HG03135 (cell line): ENCODE measurements around the gene COL26A1.

Source experiments
- ATAC-seq: cut with Tn5 transposase; IDR thresholded peaks from one replicate; pipeline ENCODE4 v1.9.1; 2021; ENCODE audit warnings: mild to moderate bottlenecking, moderate library complexity; ENCODE audit not compliant: unreplicated experiment

Gene COL26A1

DNA sequence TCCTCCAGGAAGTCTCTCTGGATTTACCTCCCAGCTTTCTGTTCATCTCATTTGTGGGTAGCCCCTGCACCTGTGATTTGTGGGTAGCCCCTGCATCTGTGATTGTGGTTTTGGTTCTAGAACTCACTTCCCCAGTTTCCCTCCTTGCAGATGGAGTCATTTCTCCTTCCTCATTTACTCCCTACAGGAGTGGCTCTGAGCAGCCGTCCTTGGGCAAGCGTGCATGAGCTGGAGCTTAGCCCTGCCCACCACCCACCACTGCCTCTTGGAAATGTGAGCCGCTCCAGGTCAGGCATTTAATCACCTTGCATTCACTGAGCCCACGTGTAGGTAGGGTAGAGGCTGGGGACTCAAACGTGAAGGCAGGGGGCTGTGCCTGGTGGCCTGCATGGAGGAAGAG, 8.2 kb downstream of the COL26A1 start:
- no peak for ATAC-seq

DNA sequence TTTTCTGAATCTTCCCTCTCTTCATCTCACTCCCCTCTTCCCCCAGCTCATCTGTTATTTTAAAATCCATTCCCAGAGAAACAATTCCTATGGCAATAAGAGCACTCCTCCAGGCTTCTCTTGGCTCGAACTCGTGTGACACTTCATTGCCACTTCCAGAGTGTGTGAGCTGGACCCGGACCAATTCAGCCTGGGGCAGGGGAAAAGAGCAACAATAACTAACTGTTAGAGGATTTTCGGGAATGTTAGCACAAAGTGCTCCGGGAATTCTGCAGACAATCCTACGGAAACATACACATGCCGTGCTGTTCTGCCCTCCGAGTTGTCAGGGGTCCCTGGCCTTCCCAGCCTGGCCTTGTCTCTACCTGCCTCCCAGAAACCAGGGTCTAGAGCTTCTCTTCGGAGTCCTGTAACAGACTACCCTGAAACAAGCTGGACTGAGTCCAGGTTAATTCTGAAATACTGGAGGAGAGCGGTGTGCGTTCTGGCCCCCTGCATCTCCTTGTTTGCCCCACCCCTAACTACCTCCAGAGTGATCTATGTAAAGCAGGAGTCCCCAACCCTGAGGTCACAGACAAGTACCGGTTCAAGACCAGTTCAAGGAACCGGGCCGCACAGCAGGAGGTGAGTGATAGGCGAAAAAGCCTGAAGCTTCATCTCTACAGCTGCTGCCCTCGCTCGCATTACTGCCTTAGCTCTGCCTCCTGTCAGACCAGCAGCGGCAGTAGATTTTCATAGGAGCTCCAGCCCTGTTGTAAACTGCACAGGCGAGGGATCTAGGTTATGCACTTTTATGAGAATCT, 11.3 kb downstream of the COL26A1 start:
- no peak for ATAC-seq

DNA sequence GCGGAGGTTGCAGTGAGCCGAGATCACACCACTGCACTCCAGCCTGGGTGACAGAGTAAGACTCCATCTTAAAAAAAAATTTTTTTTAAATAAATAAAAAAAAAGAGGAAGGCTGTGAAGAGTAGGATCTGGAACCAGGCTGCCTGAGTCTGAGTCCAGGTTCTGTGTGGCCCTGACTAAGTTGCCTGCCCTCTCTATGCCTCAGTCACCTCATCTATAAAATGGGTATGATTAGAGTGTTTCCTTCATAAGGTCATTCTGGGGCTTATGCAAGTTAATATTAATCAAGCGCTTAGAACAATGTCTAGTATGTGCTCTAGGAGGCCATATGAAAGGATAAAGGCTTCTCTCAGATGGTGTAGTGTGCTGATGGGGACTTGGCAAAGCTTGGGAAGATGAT, 12.3 kb downstream of the COL26A1 start:
- ATAC-seq = no peak

DNA sequence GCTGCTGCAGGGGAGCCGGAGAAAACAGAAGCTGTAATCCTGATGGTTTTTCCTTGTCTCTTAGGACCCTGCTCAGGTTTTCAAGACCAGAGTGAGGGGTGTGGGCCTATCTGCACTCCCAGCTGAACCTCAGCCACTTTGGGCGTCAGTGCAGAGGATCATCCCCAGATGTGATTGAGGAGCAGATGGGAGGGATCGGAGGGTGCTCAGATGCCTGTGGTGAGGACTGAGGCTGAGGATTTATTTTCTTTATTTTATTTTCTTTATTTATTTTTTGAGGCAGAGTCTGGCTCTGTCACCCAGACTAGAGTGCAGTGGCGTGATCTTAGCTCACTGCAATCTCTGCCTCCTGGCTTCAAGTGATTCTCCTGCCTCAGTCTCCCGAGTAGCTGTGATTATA, 13.9 kb downstream of the COL26A1 start:
- ATAC-seq = no peak

DNA sequence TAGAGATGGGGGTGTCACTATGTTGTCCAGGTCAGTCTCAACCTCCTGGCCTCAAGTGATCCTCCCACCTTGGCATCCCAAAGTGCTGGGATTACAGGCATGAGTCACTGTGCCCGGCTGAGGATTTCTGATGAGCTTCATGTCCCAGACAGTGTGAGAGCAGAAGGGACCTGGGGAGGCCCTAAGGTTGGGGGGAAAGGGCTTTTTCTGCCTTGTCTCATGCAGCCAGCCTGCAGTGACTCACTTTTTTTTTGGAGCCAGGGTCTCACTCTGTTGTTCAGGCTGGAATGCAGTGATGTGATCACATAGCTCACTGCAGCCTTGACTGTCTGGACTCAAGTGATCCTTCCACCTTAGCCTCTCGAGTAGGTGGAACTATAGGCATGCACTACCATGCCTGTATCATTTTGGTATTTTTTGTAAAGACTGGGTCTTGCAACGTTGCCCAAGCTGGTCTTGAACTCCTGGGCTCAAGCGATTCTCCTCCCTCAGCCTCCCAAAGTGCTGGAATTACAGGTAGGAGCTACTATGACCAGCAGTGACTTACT, 14.6 kb downstream of the COL26A1 start:
- ATAC-seq = no peak

DNA sequence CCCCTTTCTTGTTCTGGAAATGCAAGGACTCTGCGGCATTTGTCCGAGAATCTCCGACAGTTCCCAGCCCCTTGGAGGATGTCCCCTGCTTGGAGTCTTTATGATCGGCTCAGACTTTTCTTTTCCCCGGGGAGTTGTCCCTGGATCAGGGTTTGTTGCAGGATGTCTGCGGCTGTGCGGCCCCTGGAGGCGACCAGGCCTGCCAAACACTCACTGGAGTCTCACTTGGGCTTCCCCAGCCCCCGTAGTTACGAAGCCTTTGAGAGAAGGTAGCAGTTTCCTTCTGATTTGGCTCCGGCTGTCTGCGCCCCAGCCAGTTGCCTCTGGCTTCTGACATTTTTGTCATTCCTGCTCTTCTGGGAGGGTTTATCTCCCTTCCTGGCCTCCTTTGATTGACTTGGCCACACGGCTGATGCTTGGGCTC, 16.1 kb downstream of the COL26A1 start:
- no peak for ATAC-seq

DNA sequence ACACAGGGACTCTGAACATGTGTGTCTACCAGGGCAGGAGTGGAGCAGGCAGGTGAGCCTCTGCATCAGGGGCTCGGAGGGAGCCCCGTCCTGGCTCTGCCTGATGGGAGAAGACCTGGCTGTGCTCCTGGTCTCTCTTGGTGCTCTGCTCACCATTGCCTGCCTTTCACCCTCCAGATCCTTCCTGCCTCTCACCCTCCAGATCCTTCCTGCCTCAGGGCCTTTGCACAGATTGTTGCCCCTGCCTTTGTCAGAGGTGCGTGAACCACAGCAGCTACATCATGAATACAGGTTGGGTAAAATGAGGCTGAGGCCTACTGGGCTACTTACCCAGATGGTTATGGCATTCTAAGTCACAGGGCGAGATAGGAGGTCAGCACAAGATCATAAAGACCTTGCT, 16.6 kb downstream of the COL26A1 start:
- ATAC-seq = no peak

DNA sequence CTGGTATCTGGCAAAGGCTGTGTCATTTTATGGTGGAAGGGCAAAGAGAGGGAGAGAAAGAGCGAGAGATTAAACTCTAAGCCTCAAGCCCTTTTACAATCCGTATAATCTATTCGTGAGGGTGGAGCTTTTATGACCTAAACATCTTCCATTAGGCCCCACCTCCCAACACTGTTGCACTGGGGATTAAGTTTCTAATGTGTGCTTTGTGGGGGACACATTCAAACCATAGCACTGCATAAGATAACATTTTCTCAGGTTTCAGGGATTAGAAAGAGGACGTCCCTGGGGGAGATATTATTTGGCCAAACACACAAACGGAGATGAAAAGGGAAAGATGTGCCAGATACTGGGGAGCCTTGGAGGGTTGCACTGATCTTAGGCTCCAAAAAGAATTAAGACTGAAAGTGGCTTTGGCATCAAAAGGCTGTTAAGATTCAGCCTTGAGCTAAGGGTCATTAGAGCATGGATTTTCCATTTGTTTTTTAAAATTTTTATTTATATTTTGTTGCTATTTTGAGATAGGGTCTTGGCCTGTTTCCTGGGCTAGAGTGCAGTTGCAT, 19.0 kb downstream of the COL26A1 start:
- no peak for ATAC-seq

DNA sequence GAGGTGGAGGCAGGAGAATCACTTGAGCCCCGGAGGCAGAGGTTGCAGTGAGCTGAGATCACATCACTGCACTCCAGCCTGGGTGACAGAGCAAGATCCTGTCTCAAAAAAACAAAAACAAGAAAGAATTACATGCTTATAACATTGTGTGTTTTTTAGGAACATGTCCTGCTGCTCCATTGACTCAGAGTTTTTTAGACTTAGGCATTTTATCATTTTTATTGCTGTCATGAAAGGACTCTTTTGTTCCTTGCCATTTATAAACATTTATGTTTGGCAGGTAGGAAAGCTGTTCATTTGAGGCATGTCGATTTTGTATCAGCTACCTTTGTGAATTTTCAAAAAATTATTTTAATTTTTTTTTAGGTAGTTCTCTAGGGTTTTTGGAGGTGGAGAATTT, 20.3 kb downstream of the COL26A1 start:
- no peak for ATAC-seq

DNA sequence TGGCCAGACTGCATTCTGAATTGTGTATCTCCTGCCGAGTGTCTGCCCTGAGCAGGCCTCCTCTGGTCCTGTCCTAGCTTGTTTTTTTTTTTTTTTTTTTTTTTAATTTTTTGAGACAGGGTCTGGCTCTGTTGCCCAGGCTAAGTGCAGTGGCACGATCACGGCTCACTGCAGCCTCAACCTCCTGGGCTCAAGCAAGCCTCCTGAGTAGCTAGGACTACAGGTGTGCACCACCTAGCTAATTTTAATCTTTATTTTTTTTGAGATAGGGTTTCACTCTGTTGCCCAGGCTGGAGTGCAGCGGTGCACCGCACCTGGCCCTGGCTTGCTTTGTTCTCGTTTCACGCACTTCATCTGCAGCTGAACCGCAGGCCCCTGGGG, 23.5 kb downstream of the COL26A1 start:
- no peak for ATAC-seq

DNA sequence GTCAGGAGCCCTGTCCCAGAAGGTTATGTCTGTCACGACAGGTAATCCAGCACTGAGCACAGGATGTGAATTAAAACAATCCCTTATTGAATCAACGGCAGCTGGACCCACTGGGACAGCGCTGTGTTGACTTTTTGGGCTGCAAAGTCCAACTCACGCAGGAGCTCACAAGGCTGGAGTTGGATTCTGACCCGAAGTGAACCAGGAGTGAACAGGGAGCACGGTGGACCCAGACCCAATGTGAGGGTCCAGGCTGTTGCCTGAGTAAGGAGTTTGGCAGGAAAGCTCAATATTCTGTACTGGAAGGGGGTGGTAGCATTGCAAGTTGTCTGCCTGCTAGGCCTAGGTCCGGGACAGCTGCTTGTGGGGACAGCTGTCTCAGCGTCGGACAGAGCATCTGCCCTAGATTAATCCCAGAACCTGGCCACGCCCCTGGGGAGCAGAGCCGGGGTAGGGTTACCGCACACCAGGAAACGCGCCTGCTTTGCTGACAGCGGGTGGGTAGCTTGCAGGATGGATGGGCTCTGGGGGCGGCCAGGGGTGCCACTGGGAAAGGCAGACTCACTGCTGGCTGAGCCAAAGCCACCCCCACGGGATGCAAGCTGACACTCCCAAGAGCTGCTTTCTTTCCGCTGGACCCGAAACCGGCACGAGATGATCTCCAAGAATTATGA, 24.0 kb downstream of the COL26A1 start:
- ATAC-seq = no peak

DNA sequence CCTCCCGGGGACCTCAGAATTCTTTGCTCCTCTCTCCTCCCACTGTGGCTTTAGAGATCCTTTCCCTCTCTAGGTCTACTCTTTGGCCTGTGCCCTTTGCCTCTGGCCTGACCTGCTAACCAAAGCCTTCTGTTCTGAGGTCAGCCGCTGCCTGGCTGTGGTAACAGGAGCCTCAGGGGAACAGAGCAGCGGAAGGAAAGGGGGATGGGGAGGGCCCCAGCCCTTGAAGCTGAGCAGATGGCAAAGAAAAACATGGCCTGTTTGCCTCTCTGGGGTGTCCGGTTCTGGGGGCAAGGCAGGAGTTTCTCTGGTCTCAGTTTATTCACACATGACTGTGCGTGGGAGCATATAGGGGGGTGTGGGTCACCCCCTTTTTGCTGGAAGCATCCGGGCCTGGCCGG, 28.2 kb downstream of the COL26A1 start:
- ATAC-seq = peak; percentile 97

DNA sequence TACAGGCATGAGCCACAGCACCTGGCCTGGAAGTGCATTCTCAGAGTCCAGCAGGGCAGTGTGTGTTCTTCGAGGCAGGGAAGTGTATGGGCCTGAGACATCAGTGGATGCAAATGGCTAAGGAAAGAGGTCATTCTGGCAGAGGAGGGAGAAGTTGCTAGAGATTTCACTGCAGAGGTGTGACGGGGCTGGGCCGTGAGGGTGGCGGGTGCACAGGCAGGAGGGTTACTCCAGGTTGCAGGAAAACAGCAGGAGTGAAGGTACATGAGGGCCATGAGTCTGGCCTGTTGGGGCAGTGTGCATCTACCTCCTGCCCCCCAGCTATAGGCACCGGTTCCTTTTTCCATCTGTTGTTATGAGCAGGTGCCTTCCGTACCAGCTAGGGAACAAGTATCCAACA, 29.3 kb downstream of the COL26A1 start:
- ATAC-seq = no peak

DNA sequence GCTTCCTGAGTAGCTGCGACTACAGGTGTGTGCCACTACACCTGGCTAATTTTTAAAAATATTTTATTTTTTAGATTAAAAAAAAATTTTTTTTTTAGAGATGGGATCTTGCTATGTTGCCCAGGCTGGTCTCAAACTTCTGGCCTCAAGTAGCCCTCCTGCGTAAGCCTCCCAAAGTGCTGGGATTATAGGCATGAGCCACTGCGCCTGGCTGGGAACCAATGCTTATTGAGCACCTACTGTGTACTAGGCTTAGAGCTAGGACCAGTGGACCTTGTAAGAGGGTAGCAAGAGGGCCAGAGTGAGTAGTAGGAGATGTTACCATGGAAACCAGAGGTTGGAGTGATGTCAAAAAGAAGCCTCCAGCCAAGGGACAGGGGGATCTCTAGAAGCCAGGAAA, 31.2 kb downstream of the COL26A1 start:
- ATAC-seq = no peak

DNA sequence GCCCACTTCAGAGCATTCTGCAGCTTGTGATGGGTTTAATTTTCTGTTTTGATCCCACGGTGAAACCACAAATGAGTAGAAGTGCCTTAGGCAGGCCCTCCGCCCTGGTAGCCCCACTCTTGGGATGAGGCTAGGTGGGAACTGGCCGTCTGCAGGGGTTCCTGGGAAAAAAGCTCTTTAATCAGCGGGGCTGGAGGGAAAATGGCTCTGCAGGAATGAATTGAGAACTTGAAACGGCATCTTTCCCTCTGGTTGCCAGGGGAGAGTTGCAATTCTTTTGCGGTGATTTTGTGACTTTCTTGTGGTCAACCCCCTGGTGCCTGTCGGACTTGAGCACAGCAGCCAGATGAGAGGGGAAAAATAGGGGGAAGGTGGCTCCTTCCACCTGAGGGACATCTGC, 32.7 kb downstream of the COL26A1 start:
- no peak for ATAC-seq

DNA sequence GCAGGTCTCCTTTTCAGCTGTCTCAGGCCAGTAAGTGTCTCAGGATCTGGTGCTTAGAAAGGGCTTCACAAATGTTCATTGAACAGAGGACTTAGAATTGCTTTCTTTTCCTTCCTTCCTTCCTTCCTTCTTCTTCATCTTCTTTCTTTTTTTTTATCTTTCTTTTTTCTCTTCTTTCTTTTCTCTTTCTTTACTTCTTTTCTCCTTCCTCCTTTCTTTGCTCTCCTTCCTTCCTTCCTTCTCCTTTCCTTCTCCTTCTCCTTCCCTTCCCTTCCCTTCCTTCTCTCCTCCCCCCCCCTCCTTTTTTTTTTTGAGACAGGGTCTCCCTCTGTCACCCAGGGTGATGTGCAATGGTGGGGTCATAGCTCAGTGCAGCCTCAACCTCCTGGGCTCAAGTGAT, 34.6 kb downstream of the COL26A1 start:
- no peak for ATAC-seq

DNA sequence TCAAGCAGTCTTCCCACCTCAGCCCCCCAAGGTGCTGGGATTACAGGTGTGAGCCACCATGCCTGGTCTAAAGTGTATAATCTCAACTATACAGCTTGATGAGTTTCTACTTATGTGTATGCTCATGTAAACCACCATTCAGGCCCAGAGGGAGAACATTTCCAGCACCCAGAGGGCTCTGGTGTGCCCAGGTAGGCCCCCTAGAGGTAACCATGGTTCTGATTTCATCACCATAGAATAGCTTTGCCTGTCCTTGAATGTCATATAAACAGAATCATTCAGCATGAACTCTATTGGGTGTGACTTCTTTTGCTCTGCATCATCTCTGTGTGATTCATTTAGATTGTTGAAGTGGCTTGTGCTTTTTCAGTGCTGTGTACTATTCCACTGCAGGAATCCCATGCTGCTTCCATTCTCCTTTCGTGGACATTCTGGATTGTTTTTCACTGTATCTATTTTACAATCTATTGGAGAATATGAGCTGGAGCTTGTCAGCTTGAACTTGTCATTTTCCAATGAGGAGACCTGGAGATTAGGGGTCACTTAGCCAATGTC, 35.2 kb downstream of the COL26A1 start:
- no peak for ATAC-seq

DNA sequence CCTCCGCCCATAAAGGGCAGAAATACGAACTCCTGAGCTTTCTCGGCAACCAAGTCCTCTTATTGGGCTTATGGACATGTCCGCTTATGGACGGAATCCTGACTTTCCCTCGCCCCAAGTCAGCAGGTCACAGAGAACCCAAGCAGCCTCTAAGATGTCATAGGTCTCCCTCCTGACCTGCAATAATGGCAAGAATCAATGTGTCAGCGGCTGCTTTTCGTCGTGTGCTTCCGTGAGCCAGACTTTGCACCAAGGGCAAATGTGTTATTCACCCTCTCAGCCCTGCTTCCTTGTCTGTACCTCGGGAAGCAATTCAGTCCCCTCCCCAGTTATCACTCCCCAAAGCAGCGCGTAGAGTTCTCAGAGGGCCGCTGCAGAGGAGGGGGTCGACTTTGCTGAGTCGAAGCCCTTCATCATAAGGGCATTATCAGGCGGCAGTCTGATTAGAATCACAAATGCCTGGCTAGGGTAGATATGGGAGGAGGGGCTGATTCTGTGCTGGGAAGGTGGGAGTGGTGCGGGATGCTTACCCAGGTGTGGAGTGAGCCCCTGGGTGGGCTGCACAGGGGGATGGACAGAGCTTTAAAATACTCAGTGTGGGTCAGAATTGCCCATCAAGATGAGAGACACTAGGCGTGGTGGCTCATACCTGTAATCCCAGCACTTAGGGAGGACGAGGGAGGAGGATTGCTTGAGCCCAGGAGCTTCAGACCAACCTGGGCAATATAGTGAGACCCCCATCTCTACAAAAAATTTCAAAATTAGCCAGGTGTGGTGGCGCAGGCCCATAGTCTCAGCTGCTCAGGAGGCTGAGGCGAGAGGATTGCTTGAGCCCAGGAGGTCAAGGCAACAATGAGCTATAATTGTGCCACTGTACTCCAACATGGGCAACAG, 36.0 kb downstream of the COL26A1 start:
- no peak for ATAC-seq

DNA sequence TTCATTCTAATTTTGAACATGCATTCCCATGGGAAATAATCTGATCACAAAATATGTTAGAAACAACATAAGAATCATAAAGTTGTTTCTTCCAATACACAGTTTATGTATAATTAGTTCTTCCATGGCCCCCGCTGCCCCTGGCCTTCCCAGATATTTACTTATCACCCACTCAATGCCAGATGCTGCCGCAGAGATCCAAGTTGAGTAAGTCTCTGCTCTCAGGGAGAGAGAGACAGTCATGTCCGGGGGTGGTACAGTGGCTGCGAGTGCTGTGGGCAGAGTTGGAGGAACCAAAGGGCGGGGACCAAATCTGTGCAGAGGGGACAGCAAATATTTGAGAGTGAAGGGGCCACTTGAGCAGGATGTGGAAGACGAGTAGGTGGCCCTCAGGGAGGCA, 37.1 kb downstream of the COL26A1 start:
- no peak for ATAC-seq

DNA sequence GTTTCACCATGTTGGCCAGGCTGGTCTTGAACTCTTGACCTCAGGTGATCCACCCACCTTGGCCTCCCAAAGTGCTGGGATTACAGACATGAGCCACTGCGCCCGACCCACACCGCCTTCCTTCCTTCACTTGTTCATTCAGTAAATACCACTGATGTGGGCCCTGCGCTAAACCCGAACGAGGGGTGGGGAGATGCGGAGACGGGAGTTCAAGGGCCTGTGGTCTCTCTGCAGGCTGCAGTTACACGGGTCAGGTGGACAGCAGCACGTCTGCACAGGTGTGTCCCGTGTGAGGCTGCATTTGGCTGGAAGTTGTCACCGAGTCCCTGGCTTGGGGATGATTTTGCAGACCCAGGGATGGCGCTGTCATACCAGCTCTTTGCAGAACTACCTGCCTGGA, 38.1 kb downstream of the COL26A1 start:
- no peak for ATAC-seq
